GM13976 (cell line): ENCODE results near the gene TPM1.

Source experiments
- DNase-seq: peaks from one replicate; pipeline ENCODE4 v3.0.0; 2012; ENCODE audit warnings: low spot score
- in situ Hi-C: fragments of 300-500 bp; cut with MboI; formaldehyde crosslinking; loops from one replicate; pipeline ENCODE4 v1.12.0; 2022; ENCODE audit warnings: low sequenced_read_pairs, mixed read lengths, inconsistent platforms; ENCODE audit not compliant: unreplicated experiment
- TF ChIP-seq, protein P1 (sequence below): IDR thresholded peaks from 2 replicates; pipeline ENCODE4 v1.5.1; 2012; ENCODE audit warnings: borderline replicate concordance, mild to moderate bottlenecking; ENCODE audit not compliant: insufficient read depth; ENCODE audit errors: extremely low read depth, missing control alignments, control extremely low read depth

TPM1 gene

DNA sequence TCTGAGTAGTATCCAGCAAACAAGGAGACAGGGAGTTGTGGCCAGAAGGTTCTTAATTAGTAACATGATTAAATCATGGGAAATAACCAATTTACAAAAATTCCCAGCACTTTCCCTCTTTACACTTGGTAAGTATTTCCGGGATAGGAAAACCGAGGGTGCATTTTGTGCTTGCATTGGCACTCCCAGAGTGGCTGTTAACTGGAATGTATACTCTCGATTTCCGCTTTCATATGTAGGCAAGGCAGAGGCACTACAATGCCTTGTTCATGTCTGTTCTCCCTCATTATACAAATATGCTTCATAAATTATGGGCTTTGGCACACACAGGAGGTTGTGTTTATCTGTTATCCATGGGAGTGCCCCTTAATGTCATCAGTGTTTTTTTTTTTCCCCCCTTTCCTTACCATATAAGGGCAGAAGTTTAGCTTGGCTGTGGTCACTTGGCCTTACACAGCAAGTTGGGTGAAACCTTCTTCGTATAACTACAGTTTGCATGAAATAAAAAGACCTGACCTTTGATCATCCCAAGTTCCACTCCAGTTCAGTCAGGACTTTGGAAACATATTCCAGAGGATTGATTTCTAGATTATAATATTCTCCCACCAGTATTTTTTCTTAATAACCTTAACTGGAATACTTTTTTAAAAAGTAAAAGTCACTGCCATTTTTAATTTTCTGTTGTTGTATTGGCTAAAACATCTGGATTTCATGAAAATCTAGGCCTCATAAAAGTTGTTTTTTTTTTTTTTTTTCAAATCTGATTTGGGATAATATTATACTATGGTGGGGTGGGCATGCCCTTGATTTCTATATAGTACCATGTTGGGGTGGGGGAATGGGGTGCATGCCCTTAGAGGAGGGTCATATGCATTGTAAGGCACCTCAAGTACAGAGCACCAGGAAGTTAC is 8.9 kb downstream of the TPM1 start:
- TF ChIP-seq, protein P1, sequence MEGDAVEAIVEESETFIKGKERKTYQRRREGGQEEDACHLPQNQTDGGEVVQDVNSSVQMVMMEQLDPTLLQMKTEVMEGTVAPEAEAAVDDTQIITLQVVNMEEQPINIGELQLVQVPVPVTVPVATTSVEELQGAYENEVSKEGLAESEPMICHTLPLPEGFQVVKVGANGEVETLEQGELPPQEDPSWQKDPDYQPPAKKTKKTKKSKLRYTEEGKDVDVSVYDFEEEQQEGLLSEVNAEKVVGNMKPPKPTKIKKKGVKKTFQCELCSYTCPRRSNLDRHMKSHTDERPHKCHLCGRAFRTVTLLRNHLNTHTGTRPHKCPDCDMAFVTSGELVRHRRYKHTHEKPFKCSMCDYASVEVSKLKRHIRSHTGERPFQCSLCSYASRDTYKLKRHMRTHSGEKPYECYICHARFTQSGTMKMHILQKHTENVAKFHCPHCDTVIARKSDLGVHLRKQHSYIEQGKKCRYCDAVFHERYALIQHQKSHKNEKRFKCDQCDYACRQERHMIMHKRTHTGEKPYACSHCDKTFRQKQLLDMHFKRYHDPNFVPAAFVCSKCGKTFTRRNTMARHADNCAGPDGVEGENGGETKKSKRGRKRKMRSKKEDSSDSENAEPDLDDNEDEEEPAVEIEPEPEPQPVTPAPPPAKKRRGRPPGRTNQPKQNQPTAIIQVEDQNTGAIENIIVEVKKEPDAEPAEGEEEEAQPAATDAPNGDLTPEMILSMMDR = no peak
- DNase-seq = no peak
- in situ Hi-C loops = no loop called here

DNA sequence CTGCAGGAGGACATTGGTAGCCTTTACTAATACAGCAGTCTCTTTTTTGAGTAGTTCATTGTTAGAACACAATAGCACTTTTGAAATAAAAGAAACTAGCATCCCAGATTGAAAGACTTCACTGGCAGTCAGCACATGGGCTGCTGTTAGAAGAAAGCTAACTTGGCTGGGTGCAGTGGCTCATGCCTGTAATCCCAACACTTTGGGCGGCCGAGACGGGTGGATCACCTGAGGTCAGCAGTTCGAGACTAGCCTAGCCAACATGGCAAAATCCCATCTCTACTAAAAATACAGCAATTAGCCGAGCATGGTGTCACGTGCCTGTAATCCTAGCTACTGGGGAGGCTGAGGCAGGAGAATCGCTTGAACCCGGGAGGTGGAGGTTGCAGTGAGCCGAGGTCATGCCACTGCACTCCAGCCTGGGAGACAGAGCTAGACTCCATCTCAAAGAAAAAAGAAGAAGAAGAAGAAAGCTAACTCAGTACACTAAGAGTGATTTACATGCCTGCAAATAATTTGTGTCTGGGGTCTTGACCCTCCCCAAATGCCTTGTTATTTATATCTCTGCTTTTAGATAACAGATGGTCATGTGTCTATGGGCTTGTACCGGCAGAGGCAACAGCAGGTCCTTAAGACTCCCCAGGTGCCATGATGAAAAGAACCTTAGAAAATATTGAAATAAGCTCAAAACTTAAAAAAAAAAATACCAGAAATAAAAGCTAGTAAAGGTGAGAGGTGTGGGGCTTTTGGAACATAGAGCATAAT is 9.7 kb downstream of the TPM1 start:
- no peak for DNase-seq
- in situ Hi-C loops = no loop called here

DNA sequence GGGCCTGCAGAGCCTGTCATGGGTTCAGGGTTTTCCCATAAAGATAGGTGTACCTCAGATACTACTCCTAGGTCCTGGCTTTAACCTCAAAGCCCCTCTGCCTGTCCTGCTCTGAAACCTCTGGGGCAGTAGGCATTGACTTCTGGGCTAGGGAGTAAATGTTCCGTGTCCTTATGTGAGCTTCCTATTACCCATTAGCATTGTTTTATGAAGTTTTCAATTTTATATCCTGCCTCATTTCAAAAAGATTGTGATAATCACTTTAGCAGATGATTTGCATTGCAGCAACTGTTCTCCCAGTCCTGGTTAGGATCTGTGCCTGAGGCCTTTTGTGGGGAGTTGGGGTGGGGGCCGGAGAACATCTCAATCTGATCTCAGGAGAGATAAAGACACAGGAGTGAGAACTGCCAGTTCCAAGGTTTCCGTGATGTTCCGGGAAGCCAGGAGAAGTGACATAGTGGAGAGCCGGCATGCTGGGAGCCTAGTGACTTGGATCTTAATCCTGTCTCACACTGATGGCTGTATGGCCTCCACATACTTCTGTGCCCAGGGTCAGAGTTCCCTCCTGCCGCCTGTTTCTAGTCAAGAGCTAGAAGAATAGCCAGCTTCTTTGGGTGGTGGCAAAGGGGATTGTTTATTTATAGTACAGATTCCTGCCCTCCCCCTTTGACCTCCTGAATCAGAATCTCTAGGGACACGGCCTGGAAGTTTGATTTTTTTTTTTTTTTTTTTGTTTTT is 10.6 kb downstream of the TPM1 start:
- no peak for DNase-seq
- in situ Hi-C loops = no loop called here
- TF ChIP-seq, protein P1 = no peak

More for the DNA sequence above, 9.7 kb downstream of the TPM1 start:
- TF ChIP-seq, protein P1 = no peak

DNA sequence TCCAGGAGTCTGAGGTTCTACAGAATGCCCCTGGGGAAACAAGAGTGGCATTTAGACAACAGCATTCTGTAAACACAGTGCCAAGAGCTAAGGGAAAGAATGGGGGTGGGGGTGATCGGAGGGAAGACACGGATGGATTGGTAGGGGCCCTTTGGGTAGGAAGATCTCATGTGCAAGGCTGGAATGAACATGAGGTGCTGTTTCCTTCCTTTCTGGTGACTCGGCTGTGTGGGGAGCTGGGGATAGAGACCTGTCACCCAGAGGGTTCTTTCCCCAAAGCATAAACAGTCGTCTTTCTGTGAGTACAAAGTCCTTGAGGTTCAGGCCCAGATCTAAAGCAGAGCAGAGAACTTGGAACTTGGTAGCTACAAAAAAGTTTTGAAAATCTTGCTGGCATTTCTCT is 11.7 kb downstream of the TPM1 start:
- in situ Hi-C loops = no loop called here
- DNase-seq = no peak
- TF ChIP-seq, protein P1 = no peak

DNA sequence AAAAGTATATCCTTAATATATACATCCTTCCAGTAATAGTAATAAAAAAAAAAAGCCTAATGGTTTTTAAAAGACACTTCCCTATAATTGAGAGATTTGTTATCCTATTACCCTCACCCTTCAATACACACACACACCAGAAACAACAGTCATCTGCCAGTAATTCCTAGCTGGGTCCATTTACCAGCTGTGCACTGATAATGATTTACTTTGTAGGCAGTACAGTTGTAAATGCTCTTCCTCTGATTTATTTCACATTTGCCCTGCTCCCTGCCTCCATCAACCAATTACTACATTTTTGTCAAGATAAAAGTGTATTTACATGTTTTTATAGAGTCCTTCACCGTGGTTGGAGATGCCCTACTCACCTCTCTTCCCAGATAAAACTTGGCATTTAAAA is 12.4 kb downstream of the TPM1 start:
- DNase-seq = no peak
- in situ Hi-C loops = no loop called here
- TF ChIP-seq, protein P1 = no peak

DNA sequence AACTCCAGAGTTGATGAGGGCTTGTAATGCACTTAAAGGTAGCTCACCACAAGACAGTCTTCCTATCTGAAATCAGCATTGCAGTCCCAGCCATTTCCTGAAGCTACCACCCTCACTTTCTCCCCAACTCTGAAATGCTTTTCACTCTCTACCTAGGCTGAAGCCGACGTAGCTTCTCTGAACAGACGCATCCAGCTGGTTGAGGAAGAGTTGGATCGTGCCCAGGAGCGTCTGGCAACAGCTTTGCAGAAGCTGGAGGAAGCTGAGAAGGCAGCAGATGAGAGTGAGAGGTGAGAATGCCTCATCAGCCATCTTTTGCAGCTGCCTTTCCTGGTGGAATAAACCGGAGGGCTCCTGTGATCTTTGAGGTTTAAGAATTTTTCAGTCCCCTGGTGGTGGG is 14.3 kb downstream of the TPM1 start:
- no peak for DNase-seq
- TF ChIP-seq, protein P1 = no peak
- in situ Hi-C loops = no loop called here
